Stimulated activated CD8-positive, alpha-beta memory T cell treated with anti-CD3 and anti-CD28 coated beads, Interleukin-7, amount 100 ng/mL, for 48 hours (primary cell): ENCODE data around the gene NBAS.
A peak's percentile ranks its signal among the peaks of the same experiment; 100 is the strongest.

ENCODE experiments used
- DNase-seq, 2 donors: peaks; one replicate each; pipeline ENCODE4 v3.0.0-alpha.2; 2020; ENCODE audit warnings: low read depth in 1 of 2; ENCODE audit errors: extremely low read depth in 1 of 2

Gene NBAS

DNA sequence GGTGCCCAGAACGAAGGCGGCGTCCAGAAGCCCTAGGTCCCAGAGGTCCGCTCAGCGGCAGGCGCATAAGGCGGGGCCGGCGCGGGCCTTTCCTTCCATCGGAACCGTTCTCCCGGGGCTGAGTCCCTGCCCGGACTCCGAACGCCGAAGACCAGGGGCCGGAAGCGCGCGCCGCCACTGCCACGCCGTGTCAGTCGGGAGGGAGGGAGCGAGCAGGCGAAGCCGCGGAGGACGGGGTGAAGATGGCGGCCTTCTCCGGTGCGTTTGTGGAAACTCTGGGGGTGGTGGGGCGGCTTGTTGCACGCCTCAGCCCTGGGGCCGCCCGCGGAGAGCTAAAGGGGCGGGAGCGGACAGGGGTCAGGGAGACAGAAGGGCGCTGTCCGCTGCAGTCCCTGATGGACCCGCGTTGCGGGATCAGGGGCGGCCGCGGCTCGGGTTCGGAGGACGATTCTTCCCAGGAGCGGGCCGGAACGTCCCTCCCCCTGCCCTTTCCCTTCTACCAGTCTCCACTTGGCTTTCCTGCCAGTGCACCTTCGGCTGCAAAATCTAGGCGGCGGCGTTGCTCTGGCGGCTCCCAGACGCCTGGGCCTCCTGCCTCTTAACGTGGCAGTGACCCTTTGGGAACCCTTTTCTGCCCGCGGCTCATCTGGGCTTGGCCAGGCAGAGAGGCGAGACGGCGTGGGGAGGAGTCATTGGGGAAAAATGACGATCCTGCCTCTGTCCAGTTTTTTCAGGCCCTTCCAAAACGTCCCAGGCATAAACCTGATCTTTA, 30.7 kb upstream of the NBAS start, which contains the start of gene DDX1:
TSS of gene DDX1 (plus strand) at position 177 of the 772 bp plus-strand sequence. CDS start at position 243, 66 bp downstream.
- peak; percentile 70 to 72 for DNase-seq

DNA sequence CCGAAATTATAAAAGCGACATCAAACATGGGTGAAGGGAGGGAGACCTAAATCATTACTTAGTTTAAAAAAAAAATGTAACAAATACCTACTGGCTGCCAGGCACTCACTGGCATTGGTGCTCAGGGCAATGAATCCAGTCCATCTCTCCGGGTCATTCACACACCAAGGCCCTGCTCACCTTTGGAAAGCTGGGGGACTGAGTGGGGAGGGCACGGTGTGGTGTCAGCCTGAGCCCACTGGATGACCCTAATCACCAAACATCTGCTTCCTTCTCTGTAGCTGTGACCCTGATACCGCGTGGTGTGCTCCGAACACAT, 30.2 kb upstream of the NBAS start:
- DNase-seq = no peak

DNA sequence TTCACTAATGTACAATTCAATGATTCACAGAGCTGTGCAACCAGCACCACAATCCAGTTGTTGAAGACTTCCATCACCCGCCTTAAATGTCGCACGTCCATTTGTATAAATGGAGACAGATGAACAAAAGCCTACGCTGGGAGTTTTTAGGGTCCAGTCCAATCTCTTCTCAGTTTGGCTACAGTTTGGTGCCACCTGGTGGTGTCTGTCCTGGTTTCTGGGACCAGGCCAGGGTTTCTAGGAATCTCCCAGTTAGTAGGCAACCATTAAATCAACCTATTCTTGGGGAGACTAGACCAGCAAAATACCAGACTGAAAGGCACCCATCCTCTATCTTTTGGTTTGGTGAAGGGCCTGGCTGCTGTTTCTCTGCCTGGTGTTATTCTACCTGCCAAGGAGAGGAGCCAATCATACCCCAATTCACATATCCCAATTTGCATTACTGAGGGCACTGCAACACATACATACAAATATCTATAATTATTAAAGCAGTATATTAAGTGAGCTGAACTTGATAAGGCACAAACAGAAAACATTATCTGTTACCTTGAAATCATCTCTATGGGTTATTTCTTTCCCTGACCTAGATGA, 27.3 kb upstream of the NBAS start:
- no peak for DNase-seq

DNA sequence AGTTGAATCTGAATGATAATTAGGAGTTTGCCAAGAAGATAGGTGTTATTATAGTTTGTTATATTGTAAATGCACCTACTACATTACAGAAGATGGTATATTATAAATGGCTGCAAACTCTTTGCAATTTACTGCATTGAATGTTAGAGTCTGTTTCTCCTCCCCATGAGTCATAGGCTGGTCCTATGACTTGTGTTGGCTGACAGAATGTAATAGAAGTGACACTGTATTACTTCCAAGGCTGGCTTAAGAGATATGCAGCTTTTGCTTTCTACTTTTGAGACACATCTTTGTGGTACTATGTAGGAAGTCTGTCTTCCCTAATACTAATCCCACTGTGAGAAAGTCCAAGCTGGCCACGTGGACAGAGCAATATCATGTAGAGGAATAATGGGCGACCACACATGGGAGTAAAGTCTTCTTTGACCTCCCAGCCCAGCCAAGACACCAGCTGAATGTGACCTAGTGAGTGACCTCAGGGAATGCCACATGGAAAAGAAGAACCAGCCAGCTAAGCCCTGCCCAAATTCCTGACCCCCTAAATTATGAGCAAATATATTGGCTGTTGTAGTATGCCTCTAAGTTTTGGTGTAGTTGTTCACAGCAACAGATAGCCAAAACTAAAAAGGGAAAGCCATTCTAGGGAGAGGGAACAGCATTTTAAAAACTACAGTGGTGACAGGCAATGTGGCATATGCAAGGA, 23.8 kb upstream of the NBAS start:
- DNase-seq = no peak

DNA sequence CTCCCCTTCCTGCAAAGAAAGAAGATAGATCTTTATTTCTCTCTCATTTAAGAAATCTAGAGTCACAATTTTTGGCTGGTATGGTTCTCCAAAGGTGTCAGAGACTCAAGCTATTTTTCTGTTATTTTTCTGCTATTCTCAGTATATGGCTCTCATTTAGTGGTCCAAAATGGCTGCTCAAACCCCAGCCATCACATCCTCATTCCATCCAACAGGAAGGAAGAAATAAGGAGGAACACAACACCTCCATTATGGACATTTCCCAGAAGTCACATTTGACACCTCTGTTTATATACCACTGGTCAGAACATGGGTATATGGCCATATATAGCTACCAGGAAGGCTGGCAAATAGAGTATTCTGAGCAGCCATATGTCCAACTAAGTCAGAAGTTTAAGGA, 23.2 kb upstream of the NBAS start:
- no peak for DNase-seq

DNA sequence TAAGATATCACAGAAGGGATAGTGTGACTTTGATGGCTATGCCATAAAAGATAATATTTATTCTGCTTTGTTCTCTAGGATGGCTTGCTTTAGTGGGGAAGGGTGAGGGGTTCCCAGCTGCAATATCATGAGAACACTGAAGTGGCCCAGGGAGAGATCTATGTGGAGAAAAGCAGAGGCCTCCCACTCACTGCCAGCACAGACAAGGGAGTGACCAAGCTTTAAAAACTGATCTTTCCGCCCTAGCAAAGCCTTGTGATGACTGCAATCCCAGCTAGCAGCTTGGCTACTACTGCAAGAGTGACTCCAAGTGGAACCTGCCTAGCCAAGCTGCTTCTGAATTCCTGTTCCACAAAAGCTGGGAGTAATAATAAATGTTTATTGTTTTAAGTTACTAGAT, 22.7 kb upstream of the NBAS start:
- no peak for DNase-seq

DNA sequence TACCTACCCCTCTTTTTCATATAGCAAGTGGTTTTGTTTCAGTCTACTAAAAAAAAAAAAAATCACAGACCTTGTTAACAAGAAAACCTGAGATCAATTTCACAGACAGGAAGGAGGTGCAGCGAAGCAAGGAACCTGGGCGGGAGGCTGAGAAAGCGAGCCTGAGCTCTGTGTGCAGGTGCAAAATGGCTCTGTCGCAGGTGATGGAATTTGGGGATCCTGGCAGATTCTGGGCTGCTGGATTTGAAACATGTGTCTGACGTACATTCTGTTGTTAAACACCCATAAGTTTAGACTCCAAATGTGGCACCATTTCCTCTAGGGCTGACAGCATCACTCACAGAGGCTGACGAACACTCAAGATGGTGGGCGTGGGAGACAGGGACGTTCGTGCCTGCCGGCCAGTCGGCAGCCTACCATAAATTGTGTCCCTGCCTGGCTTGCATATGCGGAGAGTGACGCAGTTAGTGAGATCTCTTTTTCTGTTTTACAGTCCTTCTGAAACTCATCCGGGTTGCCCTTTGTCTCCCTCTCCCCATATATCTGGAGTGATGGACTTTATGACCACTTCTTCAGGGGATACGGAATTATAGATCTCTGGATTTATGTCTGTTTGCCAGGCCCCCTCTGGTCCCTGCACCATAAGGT, 21.7 kb upstream of the NBAS start:
- DNase-seq = no peak

DNA sequence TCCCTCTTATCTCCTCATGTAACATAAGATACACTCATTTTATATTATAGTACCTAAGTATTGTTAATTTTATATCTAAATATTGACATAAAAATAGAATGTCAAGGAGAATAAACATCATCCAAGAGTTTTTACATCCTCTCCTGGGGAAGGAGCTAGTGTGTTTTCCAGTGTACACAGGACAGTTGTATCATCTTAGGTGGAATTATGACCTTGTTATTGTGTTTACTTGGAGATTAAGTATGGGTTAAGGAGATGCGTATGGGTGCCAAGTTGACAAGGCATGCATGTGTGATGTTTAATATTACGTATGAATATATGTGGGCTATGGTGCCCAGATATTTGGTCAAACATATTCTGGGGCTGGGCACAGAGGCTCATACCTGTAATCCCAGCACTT, 19.3 kb upstream of the NBAS start:
- no peak for DNase-seq

DNA sequence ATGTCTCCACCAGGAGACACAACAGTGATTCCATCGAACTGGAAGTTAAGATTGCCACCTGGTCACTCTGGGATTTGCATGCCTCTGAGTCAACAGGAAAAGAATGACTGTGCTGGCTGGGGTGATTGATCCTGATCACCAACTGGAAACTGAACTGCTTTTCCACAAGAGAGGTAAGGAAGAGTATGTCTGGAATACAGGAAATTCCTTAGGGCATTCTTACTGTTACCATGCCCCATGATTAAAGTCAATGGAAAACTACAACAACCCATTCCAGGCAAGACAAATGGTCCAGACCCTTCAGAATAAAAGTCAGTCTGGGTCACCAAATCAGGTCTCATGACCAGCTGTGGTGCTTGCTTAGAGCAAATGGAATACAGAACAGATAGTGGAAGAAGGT, 18.5 kb upstream of the NBAS start:
- no peak for DNase-seq

DNA sequence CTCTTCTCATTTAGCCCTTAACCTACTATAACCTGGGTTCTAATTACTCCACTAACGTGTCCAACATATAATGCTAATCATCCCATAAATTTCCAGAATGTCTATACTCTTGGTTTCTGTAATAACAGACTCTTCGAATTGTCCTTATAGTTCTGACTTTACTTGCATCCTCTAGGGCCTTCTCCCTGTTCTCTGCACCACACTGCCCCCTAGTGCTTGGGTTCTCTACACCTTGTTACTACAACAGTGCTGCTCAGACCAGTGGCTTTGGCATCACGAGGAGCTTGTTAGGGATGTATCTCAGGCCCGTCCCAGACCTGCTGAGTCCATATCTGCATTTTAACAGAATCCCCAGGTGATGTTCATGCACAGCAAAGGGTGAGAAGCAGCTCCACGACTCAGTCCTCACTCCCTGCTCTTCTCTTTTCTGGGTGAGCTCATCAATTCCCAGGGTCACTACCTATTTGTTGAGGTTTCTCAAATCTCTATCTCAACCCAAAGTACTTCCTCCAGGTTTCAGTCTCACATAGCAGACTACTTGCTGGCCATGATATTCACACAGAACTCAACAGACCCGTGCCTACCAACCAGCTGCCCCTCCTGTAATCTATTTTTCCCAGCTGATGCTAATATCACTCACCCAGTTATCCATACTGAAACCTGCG, 16.1 kb upstream of the NBAS start:
- DNase-seq = peak; percentile 65 to 86

DNA sequence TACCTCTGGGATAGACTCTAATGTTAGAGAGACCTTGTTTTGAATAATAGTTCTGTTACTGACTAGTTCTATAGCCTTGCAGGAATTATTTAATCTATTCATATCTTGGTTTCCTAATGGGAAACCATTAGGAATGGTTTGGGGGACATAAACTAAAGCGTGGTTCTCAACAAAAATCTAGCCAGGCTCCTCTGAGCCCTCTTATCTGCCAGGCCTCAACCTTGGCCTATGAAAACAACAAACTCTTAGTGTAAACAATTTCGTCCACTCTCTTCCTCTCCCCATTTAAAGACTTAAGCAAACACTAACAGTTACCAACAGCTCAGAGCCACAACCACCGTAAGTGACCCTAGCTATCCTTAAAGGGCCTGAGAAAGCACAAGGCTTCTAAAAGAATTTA, 10.6 kb upstream of the NBAS start:
- no peak for DNase-seq

DNA sequence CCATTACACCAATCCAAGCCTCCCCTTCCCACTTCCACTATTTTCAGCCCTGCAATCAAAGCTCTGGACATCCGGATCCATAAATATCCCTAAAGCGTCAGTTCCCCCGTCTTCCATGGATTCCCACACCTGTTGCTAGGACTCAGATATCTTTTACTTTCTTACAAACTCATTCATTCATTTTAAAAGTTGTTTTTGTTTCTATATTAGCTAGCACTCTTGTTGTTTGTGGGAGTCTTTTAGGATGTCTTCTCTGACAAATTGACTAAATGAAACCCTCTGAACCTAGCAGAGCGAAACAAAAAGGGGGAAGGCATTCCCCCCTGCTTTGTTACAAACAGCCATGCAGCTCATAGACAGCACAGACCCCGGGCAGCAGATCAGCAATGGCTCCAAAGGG, 9.0 kb upstream of the NBAS start:
- no peak for DNase-seq

DNA sequence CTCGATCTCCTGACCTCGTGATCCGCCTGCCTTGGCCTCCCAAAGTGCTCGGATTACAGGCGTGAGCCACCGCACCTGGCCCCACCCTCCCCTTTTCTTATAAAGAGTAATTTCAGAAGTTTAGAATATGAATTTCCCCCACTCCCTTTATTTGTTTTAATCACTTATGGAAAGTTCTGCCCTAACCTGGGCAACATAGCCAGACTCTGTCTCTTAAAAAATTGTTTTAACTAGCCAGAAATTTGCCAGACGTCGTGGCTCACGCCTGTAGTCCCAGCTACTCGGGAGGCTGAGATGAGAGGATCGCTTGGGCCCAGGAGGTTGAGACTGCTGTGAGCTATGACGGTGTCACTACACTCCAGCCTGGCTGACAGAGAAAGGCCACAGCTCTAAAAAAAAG, 7.7 kb upstream of the NBAS start:
- DNase-seq = no peak

DNA sequence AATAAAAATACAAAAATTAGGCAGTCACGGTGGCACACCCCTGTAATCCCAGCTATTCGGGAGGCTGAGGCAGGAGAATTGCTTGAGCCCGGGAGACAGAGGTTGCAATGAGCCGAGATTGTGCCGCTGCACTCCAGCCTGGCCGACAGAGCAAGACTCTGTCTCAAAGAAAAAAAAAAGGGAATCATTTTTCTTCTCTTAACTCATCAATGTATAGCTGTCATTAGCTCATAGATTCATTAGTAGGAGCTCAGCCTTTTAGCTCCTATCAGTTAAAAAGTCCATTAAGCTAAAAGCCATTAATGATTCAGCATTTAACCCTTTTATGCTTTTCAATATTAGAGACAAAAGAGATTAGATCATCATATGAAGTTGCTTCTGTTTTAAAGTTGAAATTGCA, 5.8 kb upstream of the NBAS start:
- no peak for DNase-seq

DNA sequence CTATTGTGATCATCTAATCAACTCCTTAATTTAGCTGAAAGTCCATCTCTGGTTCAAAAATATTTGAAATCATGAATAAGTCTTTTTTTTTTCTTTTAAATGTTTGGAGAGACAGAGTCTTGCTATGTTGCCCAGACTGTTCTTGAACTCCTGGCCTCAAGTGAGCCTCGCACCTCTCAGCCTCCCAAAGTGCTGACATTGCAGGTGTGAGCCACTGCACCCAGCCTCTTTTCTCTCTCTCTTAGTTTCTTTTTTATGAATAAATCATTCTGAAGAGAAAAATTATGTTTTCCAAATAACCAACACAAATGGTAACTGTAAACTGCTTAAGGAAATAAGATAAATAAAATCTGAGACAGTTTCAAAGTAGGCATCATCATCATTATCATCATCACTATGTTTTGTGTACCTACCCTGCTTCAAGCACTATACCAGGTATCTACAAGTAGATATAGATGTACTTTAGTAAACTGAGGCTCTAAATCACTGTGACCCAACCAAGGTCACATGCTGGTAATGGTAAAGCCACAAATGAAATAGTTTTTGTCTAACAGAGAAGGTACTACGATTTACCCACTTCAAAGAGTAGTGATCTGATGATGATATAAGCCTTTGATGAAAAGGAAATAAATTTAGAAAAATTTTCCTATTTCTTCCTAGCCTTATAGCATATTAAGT, 5.0 kb upstream of the NBAS start:
- DNase-seq = no peak

DNA sequence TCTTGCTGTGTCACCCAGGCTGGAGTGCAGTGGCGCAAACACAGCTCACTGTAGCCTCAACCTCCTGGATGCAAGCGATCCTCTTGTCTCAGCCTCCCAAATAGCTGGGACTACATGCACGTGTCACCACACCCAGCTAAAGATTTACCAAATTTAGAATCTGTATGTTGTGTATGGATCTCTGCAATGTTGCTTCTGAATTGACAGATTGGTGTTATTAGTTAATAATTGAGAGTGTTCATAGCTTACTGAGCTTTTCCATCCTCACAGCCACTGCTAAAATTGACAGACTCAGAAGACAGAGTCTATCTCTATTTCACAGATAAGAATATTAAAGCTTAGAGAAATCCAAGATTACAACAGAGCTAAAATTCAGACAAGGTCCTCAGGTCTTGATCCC, 4.3 kb upstream of the NBAS start:
- DNase-seq = no peak

DNA sequence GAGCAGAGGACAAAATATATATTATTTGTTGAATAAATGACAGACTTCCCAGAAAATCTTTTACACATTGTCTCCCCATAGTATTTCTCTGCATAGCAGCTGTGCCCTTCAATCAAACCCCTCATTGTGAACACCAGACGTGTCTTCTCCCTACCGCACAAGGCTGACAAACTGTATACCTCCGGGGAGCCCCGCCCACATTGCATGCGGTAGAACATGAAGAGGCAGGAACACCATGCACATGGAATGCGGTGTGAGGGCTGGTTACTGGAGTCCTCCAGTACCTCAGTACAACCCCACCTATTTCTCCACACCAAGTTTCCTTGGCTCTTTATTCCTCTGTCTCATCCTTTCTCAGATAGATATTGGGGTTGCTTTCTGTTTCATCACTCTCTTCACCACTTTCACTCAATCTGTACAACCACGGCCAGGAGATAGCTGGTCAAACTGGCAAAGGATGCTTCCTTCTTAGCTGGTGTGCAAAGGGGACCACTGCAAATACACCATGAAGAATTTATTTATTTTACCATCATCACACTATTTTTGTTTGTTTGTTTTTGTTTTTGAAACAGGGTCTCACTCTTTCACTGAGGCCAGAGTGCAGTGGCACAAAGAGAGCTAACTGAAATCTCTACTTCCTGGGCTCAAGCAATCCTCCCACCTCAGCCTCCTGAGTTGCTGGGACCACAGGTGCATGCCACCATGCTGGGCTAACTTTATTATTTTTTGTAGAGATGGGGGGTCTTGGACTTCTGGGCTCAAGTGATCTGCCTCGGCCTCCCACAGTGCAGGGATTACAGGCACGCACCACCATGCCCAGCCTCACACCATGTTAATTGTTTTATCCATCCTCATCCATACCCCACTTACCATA, 2.3 kb upstream of the NBAS start:
- no peak for DNase-seq

DNA sequence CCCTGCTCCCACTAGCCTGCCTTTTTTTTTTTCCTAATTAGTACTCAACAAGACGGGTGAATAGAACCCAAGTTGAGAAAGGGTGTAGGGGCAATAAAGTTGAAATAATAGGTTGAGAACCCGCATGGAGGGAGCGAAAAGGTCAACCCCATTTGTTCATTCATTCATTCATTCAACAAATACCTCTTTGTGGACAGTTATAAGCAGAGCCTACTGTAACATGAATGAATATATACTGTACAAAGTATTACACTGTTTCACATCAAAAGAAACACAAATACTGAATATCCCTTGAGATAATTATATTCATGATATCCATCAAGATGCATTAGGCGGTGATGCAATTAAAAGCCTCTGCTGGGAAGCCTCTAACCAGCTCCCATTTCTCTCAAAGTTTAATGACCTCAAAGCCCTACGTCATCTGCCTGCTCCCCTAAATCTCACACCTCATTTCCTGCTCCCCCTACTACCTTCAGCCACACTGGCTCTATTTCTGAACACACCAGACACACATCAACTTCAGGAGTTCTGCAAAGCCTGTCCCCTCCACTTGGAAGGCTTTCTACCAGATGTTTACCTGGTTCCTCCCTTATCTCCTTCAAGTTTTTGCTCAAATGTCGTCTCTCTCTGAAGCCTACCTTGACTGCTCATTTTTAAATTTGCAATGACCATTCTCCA, 1.4 kb upstream of the NBAS start:
- DNase-seq = no peak
